Transverse colon (tissue), 4 donors: ENCODE measurements around the gene ZNF761. TPM values are rescaled to one million over a fixed set of nuclear protein-coding genes. Genes with fewer than 3 reads are reported as not detected.
"Not testable (repeated sequence)": the region's sequence is repeated elsewhere in the genome, so short reads cannot be mapped to it uniquely, and the experiment has no call there.

Experiments used
- DNase-seq: peaks from one replicate; pipeline ENCODE4 v3.0.0-alpha.2; 2019
- H3K27ac ChIP-seq, 4 donors: fragments of 200-600 bp; sonication (generic); 2 replicates each; pipeline ENCODE4 v1.5.1; 2016 to 2018; ENCODE audit warnings: inconsistent platforms in 4 of 4
- H3K27me3 ChIP-seq: fragments of 200-600 bp; sonication (generic); 2 replicates; pipeline ENCODE4 v1.5.1; 2017; ENCODE audit warnings: inconsistent platforms
- H3K36me3 ChIP-seq, 4 donors: fragments of 200-600 bp; sonication (generic); 2 replicates each; pipeline ENCODE4 v1.5.1; 2017 to 2019; ENCODE audit warnings: inconsistent platforms in 4 of 4
- H3K4me1 ChIP-seq, 4 donors: fragments of 200-600 bp; sonication (generic); 2 replicates each; pipeline ENCODE4 v1.5.1; 2017 to 2020; ENCODE audit warnings: inconsistent platforms in 4 of 4
- H3K4me3 ChIP-seq, 4 donors: fragments of 200-600 bp; sonication (generic); 1 replicate in 1 of 4; 2 replicates in 3 of 4; pipeline versions ENCODE4 v1.5.1 to v1.6.1; 2017 to 2019; ENCODE audit warnings: inconsistent platforms in 4 of 4
- H3K9me3 ChIP-seq, 2 donors: fragments of 200-600 bp; sonication (generic); 2 replicates each; pipeline ENCODE4 v1.5.1; 2017 to 2019; ENCODE audit warnings: inconsistent platforms in 2 of 2
- CTCF ChIP-seq, 5 experiments: fragments of 200-600 bp in 3 of 5; fragments of 450-650 bp in 2 of 5; sonication (generic) in 3 of 5; IDR thresholded peaks; 1 replicate in 2 of 5; 2 replicates in 3 of 5; pipeline ENCODE4 v1.5.1; 2016 to 2017; ENCODE audit warnings: antibody characterized with exemption in 5 of 5, inconsistent platforms in 3 of 5, mild to moderate bottlenecking in 2 of 5, moderate library complexity in 1 of 5
- EP300 ChIP-seq: sonication (generic); formaldehyde crosslinking; IDR thresholded peaks from one replicate; pipeline ENCODE4 v1.6.1; 2017; ENCODE audit warnings: antibody characterized with exemption, low read depth
- POLR2A ChIP-seq: fragments of 450-650 bp; IDR thresholded peaks from one replicate; pipeline ENCODE4 v1.6.1; 2016; ENCODE audit warnings: antibody characterized with exemption, mild to moderate bottlenecking, moderate library complexity
- POLR2AphosphoS5 ChIP-seq, 3 donors: sonication (generic); formaldehyde crosslinking; IDR thresholded peaks; one replicate each; pipeline ENCODE4 v1.6.1; 2016; ENCODE audit warnings: antibody characterized with exemption in 3 of 3
- WGBS, 2 donors: methylation state at CpG; one replicate each; pipeline ENCODE4 v1.1.5; 2018; ENCODE audit warnings: low coverage in 1 of 2; 5-methylcytosine and 5-hydroxymethylcytosine counted together
- in situ Hi-C, 4 donors: fragments of 200-750 bp; cut with MboI; loops; one replicate each; pipeline versions ENCODE4 v1.15.0 to v1.15.1; 2017; ENCODE audit warnings: low sequenced_read_pairs in 3 of 4, low pct_ligation_motif_present in 1 of 4, low pct_unique_long_range_greater_than_20kb in 1 of 4
- intact Hi-C: fragments of 100-400 bp; cut with DNase I; formaldehyde crosslinking; loops from one replicate; pipeline ENCODE4 v1.15.1; 2023; ENCODE audit warnings: low total_unique reads
- total RNA-seq, 4 donors: library from RNA; depleted of rRNA; stranded (reverse); fragments of >200 nt; gene quantifications; one replicate each; pipeline ENCODE4 v1.1.0, GENCODE V29; 2016

The ZNF761 gene
- total RNA-seq, 4 donors from 2014 or later, result 3.0 to 15.1 (median 10.2) TPM

DNA sequence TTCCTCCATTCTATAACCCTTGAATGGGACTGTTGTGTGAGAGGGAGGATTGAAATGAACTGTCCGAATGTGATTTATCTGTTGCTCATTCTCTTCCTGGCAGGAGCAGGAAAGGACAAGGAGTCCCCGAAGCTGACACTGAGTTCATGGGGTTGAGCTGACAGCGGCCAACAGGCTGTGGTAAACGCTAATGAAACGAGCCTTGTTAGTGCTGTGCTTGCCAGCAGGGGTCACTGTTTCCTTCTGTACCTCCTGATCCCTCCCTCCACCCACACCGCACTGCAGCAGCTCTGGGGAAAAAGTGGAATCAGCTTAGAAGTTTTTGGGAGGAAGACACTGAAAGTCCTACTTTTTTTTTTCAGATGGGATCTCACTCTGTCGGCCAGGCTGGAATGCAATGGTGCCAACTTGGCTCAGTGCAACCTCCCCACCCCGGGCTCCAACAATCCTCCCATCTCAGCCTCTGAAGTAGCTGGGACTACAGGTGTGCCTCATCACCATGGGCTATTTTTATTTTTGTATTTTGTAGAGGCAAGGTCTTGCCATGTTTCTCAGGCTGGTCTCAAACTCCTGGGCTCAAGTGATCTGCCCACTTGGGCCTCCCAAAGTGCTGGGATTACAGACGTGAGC lies 6.7 kb upstream of the ZNF761 start:
- in situ Hi-C loops, result loop anchor here in 3 of 4 donors (10.0 to 25.0 kb wide), 2 partner anchors 312 to 320 kb away; no protein-coding TSS in a partner anchor
- Histone ChIP-seq H3K27me3 (no peaks in the 10 kb centered on the region), H3K4me1 (no peaks in the 10 kb centered on the region), H3K9me3 (no peaks in the 10 kb centered on the region), H3K36me3 (no peaks in the 10 kb centered on the region), H3K27ac (no peak overlapping the region), H3K4me3 (no peak overlapping the region)
- WGBS, 2 donors, result 40% methylated on average over 9 of the region's 9 CpGs; no CpG with 5 or more reads in 1 of the 2 donors
- peak; percentile 71 for DNase-seq
- TF ChIP-seq POLR2AphosphoS5 (IDR thresholded peaks at IDR 0.05), result peak in 1 of 3 donors; percentile 9
- TF ChIP-seq CTCF (IDR thresholded peaks at IDR 0.05), result peak; percentile 70 to 74 (median 71)
- no peak for TF ChIP-seq EP300
- no peak for TF ChIP-seq POLR2A
- intact Hi-C loops, result no loop called here

DNA sequence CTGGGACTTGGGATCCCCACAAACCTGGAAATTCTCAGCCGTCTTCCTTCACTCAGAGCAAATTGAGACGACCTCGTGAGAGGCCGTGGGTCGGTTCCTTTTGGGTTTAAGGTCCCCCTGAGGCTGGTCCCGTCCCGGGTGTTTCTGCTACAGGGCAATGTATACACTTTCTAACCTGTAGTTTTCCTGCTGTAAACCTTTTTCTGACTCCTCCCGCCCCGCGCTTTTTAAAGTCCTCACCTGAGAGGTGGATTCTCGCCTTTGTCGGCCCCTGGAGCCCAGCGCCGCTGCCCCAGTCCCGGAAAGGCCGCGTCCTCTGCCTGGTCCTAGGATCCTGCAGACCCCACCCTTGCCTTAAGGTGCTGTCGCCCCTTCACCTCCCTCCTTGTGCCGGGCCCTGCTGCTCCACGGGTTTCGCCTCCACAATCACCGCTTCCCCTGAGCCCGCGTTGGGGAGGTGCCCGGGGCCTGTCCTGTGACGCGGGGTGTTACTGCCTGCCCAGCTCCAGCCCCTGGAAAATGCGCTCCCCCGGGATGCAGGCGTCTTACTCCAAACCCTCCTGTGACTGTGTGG lies 391 bp downstream of the ZNF761 start:
- H3K4me1 ChIP-seq, result peaks cover 6 to 11% (median 7%) of the 10 kb centered on the region in 4 donors
- in situ Hi-C loops, result loop anchor here in 1 of 4 donors (5.0 to 25.0 kb wide), 2 partner anchors 40 to 305 kb away; no protein-coding TSS in a partner anchor
- peak overlapping the region; percentile 81 to 89 (median 84) for H3K27ac ChIP-seq
- 1 to 2% methylated on average over 6 to 30 of the region's 30 CpGs for WGBS, 2 donors
- no peak for TF ChIP-seq CTCF (IDR thresholded peaks at IDR 0.05)
- H3K36me3 ChIP-seq, result peaks cover 0 to 11% (median 4%) of the 10 kb centered on the region in 4 donors
- H3K27me3 ChIP-seq, result no peaks in the 10 kb centered on the region
- no peaks in the 10 kb centered on the region for H3K9me3 ChIP-seq
- intact Hi-C loops, result no loop called here
- DNase-seq, result peak; percentile 34
- H3K4me3 ChIP-seq, result peak overlapping the region; percentile 47 to 71 (median 57)

GRCh38 chr19:53443809-53444208 lies 12.0 kb downstream of the ZNF761 start:
- Histone ChIP-seq H3K36me3 (peaks cover 0 to 65% (median 14%) of the 10 kb centered on the region in 4 donors), H3K9me3 (peaks cover 18 to 27% of the 10 kb centered on the region in 2 donors)
- H3K27ac ChIP-seq, H3K4me3 ChIP-seq, intact Hi-C loops, H3K27me3 ChIP-seq, H3K4me1 ChIP-seq, DNase-seq: not testable (repeated sequence)
- WGBS, 2 donors, result 81 to 100% methylated on average over 1 to 2 of the region's 2 CpGs
- in situ Hi-C loops, result loop anchor here in 1 of 4 donors (25.0 kb wide), 1 partner anchor 293 kb away; no protein-coding TSS in a partner anchor

DNA sequence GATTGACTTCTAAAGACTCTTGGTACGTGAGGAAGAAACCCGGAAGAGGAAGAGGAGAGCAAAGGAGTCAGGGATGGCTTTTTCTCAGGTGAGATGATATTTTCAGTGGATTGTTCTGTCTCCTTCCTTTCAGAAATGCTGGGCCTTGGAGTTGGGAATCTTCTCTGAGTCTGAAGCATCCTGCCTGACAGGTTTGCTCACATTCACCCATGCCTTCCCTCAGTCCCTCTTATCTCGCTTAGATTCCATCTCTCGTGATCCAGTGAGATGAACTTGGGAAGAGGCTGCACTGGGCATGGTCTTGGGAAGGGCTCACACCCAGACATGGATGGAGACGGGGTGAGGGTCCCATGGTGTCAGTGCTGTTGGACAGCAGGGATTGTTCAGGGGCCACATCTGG lies 15.4 kb downstream of the ZNF761 start:
- H3K4me1 ChIP-seq, H3K4me3 ChIP-seq, intact Hi-C loops, H3K27me3 ChIP-seq, H3K27ac ChIP-seq, DNase-seq: not testable (repeated sequence)
- WGBS, 2 donors, result 95 to 100% methylated on average over 2 to 5 of the region's 5 CpGs
- in situ Hi-C loops, result loop anchor here in 1 of 4 donors (25.0 kb wide), 1 partner anchor 290 kb away; no protein-coding TSS in a partner anchor
- Histone ChIP-seq H3K36me3 (peaks cover 0 to 76% (median 22%) of the 10 kb centered on the region in 4 donors), H3K9me3 (peaks cover 20 to 38% of the 10 kb centered on the region in 2 donors)

GRCh38 chr19:53455828-53456227 lies 24.0 kb downstream of the ZNF761 start:
- TF ChIP-seq EP300 (no peak), CTCF (IDR thresholded peaks at IDR 0.05) (no peak), POLR2A (no peak), POLR2AphosphoS5 (IDR thresholded peaks at IDR 0.05) (no peak)
- 84 to 89% methylated on average over 9 of the region's 9 CpGs for WGBS, 2 donors

DNA sequence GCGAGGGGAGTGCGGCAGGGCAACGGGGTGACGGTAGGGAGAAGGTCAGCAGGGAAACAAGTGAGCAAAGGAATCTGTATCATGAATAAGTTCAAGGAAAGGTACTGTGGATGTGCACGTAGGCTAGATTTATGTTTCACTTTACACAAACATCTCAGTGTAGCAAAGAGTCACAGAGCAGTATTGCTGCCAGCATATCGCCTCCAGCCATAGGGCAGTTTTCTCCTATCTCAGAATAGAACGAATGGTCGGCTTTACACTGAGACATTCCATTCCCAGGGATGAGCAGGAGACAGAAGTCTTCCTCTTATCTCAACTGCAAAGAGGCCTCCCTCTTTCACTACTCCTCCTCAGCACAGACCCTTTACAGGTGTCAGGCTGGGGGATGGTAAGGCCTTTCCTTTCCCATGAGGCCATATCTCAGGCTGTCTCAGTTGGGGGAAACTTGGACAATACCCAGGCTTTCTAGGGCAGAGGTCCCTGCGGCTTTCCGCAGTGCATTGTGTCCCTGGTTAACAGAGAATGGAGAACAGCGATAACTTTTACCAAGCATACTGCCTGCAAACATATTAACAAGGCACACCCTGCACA lies 28.4 kb downstream of the ZNF761 start:
- H3K27me3 ChIP-seq, result peaks cover 14% of the 10 kb centered on the region
- intact Hi-C loops, H3K4me3 ChIP-seq, DNase-seq, in situ Hi-C loops, H3K4me1 ChIP-seq, H3K27ac ChIP-seq: not testable (repeated sequence)
- H3K36me3 ChIP-seq, result peaks cover 0 to 12% (median 2%) of the 10 kb centered on the region in 4 donors
- peaks cover 32 to 47% of the 10 kb centered on the region in 2 donors for H3K9me3 ChIP-seq
- WGBS, 2 donors, result 72% methylated on average over 11 of the region's 11 CpGs; no CpG with 5 or more reads in 1 of the 2 donors

More at GRCh38 chr19:53455828-53456227, 24.0 kb downstream of the ZNF761 start:
- DNase-seq, result no peak
- intact Hi-C loops, result no loop called here
- H3K27ac ChIP-seq, result no peak overlapping the region
- in situ Hi-C loops, result no loop called here
- H3K27me3 ChIP-seq, result no peaks in the 10 kb centered on the region
- H3K9me3 ChIP-seq, result peaks cover 48 to 75% of the 10 kb centered on the region in 2 donors
- H3K4me1 ChIP-seq, result no peaks in the 10 kb centered on the region
- peaks cover 3 to 54% (median 26%) of the 10 kb centered on the region in 4 donors for H3K36me3 ChIP-seq
- no peak overlapping the region for H3K4me3 ChIP-seq
